HEK293 (cell line): ENCODE data around the gene PHPT1.

Experiments
- ZNF10 ChIP-seq: fragments of 450-650 bp; formaldehyde crosslinking; IDR thresholded peaks from 2 replicates; pipeline ENCODE4 v1.5.1; 2017; ENCODE audit warnings: missing biosample characterization, missing genetic modification characterization
- ZNF274 ChIP-seq, 2 experiments: fragments of 200-500 bp in 1 of 2; fragments of 450-650 bp in 1 of 2; sonication (Bioruptor generic) in 1 of 2; formaldehyde crosslinking in 1 of 2; IDR thresholded peaks; 2 replicates each; pipeline versions ENCODE4 v1.5.1 to v1.6.1; 2014 to 2016; ENCODE audit warnings: borderline replicate concordance in 1 of 2, inconsistent platforms in 1 of 2, low read length in 1 of 2, missing biosample characterization in 1 of 2, missing genetic modification characterization in 1 of 2

- TF ChIP-seq ZNF10 (tag by site-specific recombination) = no peak
- no peak for TF ChIP-seq ZNF274 (IDR thresholded peaks at IDR 0.05; ENCODE audit: low read length)
- no peak for TF ChIP-seq ZNF274 (tag by site-specific recombination; IDR thresholded peaks at IDR 0.05; ENCODE audit: borderline replicate concordance)
Measured at GRCh38 chr9:136806067-136806466, 43.1 kb upstream of the PHPT1 start.
